Activated naive CD4-positive, alpha-beta T cell treated with anti-CD3 and anti-CD28 coated beads, Interleukin-2, amount 10 ng/mL, durations not matched to agents 7 days and 5 days (primary cell): ENCODE measurements around the gene HEYL.
A peak's percentile ranks its signal among the peaks of the same experiment; 100 is the strongest.
"Not testable (repeated sequence)": the region's sequence is repeated elsewhere in the genome, so short reads cannot be mapped to it uniquely, and the experiment has no call there.

Source experiments
- CTCF ChIA-PET: fragments of 350-600 bp; sonication (Branson Sonifier 250); formaldehyde crosslinking; loops from one replicate; lab custom pipeline; 2021; ENCODE audit warnings: antibody characterized with exemption; lab: Charles Lee
- DNase-seq: peaks from one replicate; pipeline ENCODE4 v3.0.0-alpha.2; 2020
- H3K27ac Mint-ChIP-seq: one replicate; pipeline ENCODE4 v1.8.0; 2021; ENCODE audit warnings: mild to moderate bottlenecking, moderate library complexity, mixed read lengths
- H3K27me3 Mint-ChIP-seq: one replicate; pipeline ENCODE4 v1.8.0; 2021; ENCODE audit warnings: mild to moderate bottlenecking, mixed read lengths
- H3K36me3 Mint-ChIP-seq: one replicate; pipeline ENCODE4 v1.8.0; 2021; ENCODE audit warnings: mixed read lengths
- H3K4me1 Mint-ChIP-seq: one replicate; pipeline ENCODE4 v1.8.0; 2021; ENCODE audit warnings: mixed read lengths
- H3K4me3 Mint-ChIP-seq: one replicate; pipeline ENCODE4 v1.8.0; 2021; ENCODE audit warnings: mild to moderate bottlenecking, moderate library complexity, mixed read lengths
- H3K9me3 Mint-ChIP-seq: one replicate; pipeline ENCODE4 v1.8.0; 2021; ENCODE audit warnings: mixed read lengths

Gene HEYL

DNA sequence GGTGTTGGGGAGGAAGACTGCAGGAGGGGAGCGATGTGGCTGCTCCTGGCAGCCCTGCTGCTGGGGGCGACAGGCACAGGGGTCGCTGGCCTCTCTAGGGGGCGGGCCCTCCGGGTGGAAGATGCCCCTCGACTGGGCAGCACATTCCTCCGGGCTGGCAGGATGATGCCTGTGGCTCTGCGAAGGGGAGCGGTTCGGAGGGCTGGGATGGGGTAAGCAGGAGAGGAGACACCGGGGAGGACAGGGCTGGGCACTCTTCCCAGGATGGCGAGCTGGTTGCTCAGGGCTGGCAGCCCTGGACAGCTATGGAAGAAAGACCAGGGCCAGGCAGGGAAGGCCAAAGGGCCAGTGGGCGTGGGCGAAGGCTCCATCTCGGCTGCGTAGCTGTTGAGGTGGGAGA is 12.8 kb downstream of the HEYL start:
- no peaks in the 10 kb centered on the region for H3K9me3 Mint-ChIP-seq

DNA sequence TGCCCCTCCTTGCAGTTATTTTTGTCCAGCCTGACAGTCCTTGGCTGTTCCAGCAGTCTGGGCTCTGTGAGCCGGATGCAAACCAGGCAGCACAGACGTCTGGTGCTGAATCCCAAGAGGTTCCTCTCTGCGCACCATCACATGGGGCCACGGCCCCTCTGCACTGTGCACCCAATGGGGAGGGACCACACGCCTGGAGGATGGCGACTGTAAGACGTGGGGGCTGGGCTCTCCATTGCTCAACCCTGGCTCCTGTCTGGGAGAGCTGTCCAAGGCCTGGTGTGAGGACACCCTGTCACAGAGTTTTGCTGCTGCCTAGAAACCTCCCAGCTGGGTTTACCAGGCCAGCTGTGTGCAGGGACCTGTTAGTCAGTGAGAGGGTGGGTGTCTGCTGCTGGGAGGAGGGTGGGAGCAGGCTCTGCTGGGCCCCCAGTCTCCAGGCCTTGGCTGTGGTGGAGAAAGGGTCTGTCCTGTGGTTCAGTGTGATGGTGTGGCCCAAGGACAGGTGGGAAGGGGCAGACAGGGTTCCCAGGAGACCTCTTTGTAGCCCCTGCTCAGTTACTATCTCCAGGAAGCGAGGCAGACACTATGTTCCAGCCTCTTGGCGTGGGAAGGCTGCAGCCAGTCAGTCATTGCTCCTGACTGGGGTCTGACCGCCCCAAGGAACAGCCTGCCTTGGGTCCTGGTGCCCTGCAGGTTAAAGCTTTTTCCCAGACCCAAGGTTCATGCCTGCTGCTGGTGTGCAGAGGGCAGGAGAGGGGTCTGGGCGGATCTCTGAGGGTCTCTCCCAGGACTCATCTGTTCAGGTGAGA is 13.8 kb downstream of the HEYL start:
- Mint-ChIP-seq H3K4me3 (no peak overlapping the region), H3K27ac (no peak overlapping the region), H3K9me3 (no peaks in the 10 kb centered on the region), H3K27me3 (peaks cover 33% of the 10 kb centered on the region), H3K4me1 (no peaks in the 10 kb centered on the region), H3K36me3 (no peaks in the 10 kb centered on the region)
- DNase-seq, result no peak
- CTCF ChIA-PET, result interaction anchor here (1.2 kb wide), 1 partner anchor 33 kb away, joined by 4 read pairs; no protein-coding TSS in a partner anchor

More for the DNA sequence above, 12.8 kb downstream of the HEYL start:
- Mint-ChIP-seq H3K4me1 (no peaks in the 10 kb centered on the region), H3K27ac (no peak overlapping the region), H3K36me3 (no peaks in the 10 kb centered on the region), H3K4me3 (no peak overlapping the region), H3K27me3 (peaks cover 32% of the 10 kb centered on the region)
- DNase-seq, result no peak
- CTCF ChIA-PET, result interaction anchor here (1.2 kb wide), 1 partner anchor 32 kb away, joined by 4 read pairs; no protein-coding TSS in a partner anchor

DNA sequence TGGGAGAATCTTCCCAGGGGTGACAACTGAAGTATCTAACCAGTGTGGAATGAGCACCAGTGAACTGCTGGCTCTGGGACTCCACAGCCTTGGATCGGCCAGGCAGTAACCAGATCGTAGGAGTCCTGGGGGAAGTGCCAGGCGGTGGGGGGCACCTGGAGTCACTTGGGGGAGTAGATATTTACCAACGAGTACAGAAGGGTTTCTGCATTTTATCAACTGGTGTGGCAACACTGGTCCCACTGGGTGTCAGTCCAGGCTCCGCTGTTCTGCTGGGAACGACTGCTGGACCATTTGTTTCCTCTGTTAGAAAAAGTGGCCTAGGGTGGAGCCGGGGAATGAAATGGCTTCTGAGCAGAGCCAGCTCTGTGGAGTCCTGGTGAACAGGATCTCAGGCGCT is 14.4 kb downstream of the HEYL start:
- CTCF ChIA-PET, result no interaction called here
- no peak for DNase-seq
- Mint-ChIP-seq H3K27me3 (peaks cover 29% of the 10 kb centered on the region), H3K4me1 (no peaks in the 10 kb centered on the region), H3K4me3 (no peak overlapping the region), H3K9me3 (no peaks in the 10 kb centered on the region), H3K27ac (no peak overlapping the region), H3K36me3 (no peaks in the 10 kb centered on the region)

DNA sequence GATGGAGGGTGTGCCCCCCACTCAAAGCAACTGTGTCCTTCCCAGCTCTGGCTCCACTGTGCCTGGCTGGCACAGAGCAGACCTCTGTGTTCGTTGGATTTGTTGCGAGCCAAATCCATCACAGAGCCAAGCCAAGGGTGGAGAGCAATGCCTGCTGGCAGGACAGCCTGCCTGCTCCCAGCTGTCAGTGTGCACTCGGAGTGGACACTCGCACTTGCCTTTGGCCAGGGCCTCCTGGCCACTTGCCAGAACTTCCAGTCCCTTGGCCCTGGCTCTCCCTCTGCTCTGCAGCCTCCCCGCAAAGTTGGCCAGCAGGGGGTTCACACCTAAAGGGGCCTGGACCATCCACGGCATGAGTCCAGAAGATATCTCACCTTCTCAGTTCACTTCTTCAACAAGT is 16.4 kb downstream of the HEYL start:
- CTCF ChIA-PET, result interaction anchor here (1.0 to 3.5 kb wide), 2 partner anchors 17 to 35 kb away, joined by 4 to 12 read pairs; no protein-coding TSS in a partner anchor
- H3K27me3 Mint-ChIP-seq, result peaks cover 29% of the 10 kb centered on the region
- no peaks in the 10 kb centered on the region for H3K4me1 Mint-ChIP-seq
- DNase-seq, result no peak
- H3K27ac Mint-ChIP-seq, result no peak overlapping the region
- H3K4me3 Mint-ChIP-seq, result no peak overlapping the region
- no peaks in the 10 kb centered on the region for H3K9me3 Mint-ChIP-seq
- H3K36me3 Mint-ChIP-seq, result no peaks in the 10 kb centered on the region

DNA sequence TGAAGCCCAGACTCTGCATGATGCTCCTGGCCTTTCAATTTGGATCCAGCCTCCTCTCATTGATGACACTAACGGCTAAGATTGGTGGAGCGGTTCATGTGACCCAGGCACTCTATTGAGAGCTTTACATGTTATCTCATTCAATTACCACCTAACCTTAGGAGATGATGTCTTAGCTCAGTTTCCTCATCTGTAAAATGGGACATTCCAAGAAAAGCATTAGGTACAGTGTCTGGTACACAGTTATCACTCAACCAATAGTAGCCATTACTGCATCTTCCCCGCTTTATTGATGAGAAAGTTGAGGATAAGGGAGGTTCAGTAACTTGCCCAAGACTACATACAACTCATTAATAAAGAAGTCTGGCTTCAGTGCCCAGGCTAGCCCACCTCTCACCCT is 17.0 kb downstream of the HEYL start:
- CTCF ChIA-PET, result interaction anchor here (1.0 to 3.5 kb wide), 3 partner anchors 14 to 35 kb away, joined by 4 to 12 read pairs (median 4); no protein-coding TSS in a partner anchor
- H3K9me3 Mint-ChIP-seq, result no peaks in the 10 kb centered on the region
- no peaks in the 10 kb centered on the region for H3K36me3 Mint-ChIP-seq
- no peak overlapping the region for H3K4me3 Mint-ChIP-seq
- no peaks in the 10 kb centered on the region for H3K4me1 Mint-ChIP-seq
- no peak for DNase-seq
- no peak overlapping the region for H3K27ac Mint-ChIP-seq
- H3K27me3 Mint-ChIP-seq, result peaks cover 29% of the 10 kb centered on the region

DNA sequence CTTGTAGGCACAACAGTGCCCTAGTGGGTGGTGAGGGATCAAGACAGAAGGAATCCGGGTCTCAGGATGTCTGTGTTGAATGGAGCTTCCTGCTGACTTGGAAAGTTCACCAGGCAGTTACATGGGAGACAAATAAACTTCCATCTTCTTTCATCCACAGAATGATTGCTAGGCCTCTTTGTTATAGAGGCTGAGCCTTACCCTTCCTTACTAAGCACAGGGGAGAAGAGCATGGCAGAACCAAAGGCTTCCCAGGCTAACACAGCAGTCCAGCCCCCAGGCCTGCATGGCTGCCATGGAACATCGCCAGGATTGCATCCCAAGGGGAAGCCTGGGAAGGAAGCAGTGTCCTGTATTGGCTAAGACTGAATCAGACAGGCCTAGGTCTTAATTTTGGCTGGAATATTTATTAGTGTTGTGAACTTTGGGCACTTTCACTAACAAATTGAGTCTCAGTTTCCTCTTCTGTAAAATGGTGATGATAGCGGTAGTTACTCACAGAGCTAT is 18.7 kb downstream of the HEYL start:
- CTCF ChIA-PET, result interaction anchor here (1.5 to 3.5 kb wide), 3 partner anchors 10 to 14 kb away, joined by 4 to 12 read pairs (median 4); no protein-coding TSS in a partner anchor
- Mint-ChIP-seq H3K27ac (no peak overlapping the region), H3K27me3 (peaks cover 38% of the 10 kb centered on the region), H3K9me3 (no peaks in the 10 kb centered on the region), H3K4me1 (no peaks in the 10 kb centered on the region), H3K36me3 (no peaks in the 10 kb centered on the region), H3K4me3 (no peak overlapping the region)
- no peak for DNase-seq

DNA sequence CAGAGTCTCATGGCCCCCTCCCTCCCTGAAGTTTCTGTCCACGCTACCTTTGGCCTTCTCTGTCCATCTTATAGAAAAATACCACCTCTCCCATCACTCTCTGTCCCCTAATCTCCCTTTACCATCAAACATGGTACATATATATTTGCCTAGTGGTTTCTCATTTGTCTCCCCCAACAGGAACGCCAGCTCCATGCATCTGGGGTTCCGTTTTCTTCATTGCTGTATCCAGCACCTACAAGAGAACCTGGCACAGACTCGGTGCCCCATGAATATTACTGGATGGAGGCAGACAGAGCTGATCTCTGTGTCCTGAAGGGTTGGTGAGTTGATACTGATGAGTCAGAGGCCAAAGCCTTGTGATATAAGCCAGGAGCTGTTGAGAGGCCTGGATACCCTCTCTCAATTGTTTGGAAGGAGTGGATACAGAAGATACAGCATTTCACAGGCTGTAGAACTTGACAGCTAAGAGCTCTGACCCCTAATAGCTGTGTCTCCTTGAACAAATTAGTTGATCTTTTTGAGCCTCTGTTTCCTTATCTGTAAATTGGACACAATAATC is 21.9 kb downstream of the HEYL start:
- no peaks in the 10 kb centered on the region for H3K4me1 Mint-ChIP-seq
- no peak for DNase-seq
- no peak overlapping the region for H3K4me3 Mint-ChIP-seq
- no peaks in the 10 kb centered on the region for H3K36me3 Mint-ChIP-seq
- CTCF ChIA-PET, result interaction anchor here (0.7 to 3.2 kb wide), 2 partner anchors 10 to 48 kb away, joined by 3 to 13 read pairs; no protein-coding TSS in a partner anchor
- H3K27ac Mint-ChIP-seq, result no peak overlapping the region
- no peaks in the 10 kb centered on the region for H3K9me3 Mint-ChIP-seq
- H3K27me3 Mint-ChIP-seq, result peaks cover 25% of the 10 kb centered on the region

DNA sequence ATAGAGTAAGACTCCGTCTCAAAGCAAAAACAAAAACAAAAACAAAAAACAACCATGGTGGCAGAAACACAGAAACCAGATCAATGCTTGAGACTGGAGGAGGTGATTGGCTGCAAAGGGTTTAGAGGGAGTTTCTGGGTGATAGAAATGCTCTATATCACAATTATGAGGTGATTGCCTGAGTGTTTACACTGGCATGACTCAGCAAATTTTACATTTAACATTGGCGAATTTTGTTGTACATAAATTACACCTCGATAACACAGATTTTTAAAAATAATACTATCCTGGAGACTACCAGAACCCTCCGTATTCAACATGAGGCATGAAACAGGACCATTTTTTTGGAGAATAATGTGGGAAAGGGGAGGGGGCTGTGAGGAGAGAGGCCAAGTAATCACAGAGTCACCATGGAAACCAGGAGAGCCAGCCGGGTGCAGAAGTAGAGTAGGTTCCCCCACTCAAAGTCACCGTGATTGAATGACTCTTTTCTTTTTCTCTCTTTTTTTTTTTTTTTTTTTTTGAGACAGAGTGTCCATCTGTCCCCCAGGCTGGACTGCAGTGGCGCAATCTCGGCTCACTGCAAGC is 24.3 kb downstream of the HEYL start:
- Mint-ChIP-seq H3K9me3 (no peaks in the 10 kb centered on the region), H3K4me1 (no peaks in the 10 kb centered on the region), H3K36me3 (no peaks in the 10 kb centered on the region), H3K27ac (no peak overlapping the region), H3K4me3 (no peak overlapping the region), H3K27me3 (peaks cover 32% of the 10 kb centered on the region)
- DNase-seq, result no peak
- CTCF ChIA-PET, result interaction anchor here (3.2 kb wide), 1 partner anchor 8 kb away, joined by 13 read pairs; no protein-coding TSS in a partner anchor

DNA sequence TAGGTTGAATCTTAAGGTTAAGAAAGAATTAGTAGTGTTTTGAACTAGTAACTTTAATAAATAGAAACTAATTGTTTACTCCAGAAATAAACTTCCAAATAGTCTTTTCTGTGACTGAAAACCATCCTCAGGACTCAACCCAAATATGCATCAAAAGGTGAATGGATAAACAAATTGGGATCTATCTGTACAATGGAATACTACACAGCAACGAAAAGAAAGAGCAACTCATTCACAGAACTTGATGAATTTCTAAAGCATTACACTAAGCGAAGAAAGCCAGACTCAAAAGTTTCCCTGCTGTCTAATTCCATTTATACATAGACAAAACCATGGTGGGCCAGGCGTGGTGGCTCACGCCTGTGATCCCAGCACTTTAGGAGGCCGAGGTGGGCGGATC is 25.0 kb downstream of the HEYL start:
- Mint-ChIP-seq H3K27ac (no peak overlapping the region), H3K36me3 (no peaks in the 10 kb centered on the region), H3K27me3 (peaks cover 36% of the 10 kb centered on the region), H3K4me3 (no peak overlapping the region), H3K9me3 (no peaks in the 10 kb centered on the region), H3K4me1 (peaks cover 2% of the 10 kb centered on the region)
- DNase-seq, result no peak
- CTCF ChIA-PET, result interaction anchor here (1.3 kb wide), 1 partner anchor 43 kb away, joined by 8 read pairs; no protein-coding TSS in a partner anchor

DNA sequence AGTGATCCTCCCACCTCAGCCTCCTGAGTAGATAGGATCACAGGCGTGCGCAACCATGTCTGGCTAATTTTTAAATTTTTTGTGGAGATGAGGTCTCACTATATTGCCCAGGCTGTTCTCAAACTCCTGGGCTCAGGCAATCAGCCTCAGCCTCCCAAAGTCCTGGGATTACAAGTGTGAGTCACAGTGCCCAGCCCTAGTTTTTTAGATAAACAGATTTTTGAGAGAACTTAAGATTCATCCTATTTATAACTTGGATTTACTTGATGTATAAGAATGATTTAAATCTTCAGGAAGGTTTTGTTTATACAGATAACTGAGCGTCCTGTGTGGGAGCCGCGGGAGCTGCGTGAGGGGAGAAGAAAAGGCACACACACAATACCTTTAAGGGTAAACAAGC is 26.2 kb downstream of the HEYL start:
- no peak overlapping the region for H3K27ac Mint-ChIP-seq
- no peak overlapping the region for H3K4me3 Mint-ChIP-seq
- no peak for DNase-seq
- no peaks in the 10 kb centered on the region for H3K9me3 Mint-ChIP-seq
- no peaks in the 10 kb centered on the region for H3K36me3 Mint-ChIP-seq
- CTCF ChIA-PET, result interaction anchor here (0.8 to 1.3 kb wide), 2 partner anchors 44 to 514 kb away, joined by 3 to 8 read pairs; no protein-coding TSS in a partner anchor
- H3K4me1 Mint-ChIP-seq, result peaks cover 4% of the 10 kb centered on the region
- peaks cover 47% of the 10 kb centered on the region for H3K27me3 Mint-ChIP-seq

DNA sequence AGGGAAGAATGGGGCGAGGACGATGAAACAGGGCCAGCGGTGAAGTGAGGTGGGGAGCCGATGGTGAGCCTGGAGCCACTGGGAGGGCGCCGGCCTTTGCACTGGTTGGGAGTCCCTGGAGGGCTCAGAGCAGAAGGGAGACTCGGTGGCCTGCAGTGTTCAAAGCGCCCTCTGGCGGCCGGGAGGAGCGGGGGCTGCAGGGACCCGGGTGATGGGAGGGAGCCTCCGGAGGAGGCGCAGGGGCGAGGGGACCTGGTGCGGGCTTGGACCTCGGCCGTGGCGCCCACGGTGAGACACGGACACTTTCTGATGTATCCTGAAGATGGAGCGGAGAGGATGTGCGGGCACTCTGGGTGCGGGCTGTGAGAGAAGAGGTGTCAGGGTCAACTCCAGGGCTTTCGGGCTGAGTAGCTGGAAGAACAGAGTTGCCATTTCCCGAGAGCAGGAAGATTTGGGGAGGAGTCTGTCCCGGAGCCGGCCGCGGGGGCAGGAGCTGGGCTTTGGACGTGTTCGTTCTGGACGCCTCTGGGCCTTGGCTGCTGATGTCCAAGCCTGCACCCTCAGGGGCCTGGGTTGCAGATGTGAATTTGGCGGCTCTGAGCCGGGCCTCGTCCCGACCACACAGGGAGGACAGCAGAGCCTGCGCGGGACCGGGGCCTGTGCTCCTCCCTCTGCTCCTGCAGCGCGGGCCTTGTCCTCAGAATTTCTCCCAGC is 29.7 kb downstream of the HEYL start:
- no peaks in the 10 kb centered on the region for H3K9me3 Mint-ChIP-seq
- H3K27me3 Mint-ChIP-seq, result peaks cover 35% of the 10 kb centered on the region
- peak; percentile 74 for DNase-seq
- H3K27ac Mint-ChIP-seq, result no peak overlapping the region
- CTCF ChIA-PET, result interaction anchor here (0.7 to 9.1 kb wide), 8 partner anchors 10 to 511 kb away, joined by 3 to 126 read pairs (median 4); no protein-coding TSS in a partner anchor
- peaks cover 8% of the 10 kb centered on the region for H3K4me1 Mint-ChIP-seq
- no peaks in the 10 kb centered on the region for H3K36me3 Mint-ChIP-seq
- no peak overlapping the region for H3K4me3 Mint-ChIP-seq

DNA sequence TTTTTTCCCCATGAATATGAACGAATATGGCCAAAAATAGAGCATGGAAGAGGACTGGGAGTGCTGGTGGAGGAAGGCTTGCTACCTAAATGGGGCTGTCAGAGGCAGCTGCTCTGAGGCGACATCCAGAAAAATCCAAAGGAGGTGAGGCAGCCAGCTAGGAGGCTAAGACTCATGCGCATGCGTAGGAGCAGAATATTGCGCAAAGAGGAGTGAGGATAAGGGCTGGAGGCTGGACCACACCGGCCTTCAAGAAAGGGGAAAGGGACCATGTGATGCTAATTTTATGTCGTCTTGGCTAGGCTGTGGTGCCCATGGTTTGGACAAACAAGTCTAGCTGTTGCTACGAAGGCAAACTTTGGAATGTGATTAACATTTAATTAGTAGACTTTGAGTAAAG is 30.5 kb downstream of the HEYL start:
- peaks cover 8% of the 10 kb centered on the region for H3K4me1 Mint-ChIP-seq
- CTCF ChIA-PET, result interaction anchor here (0.7 to 9.1 kb wide), 13 partner anchors 13 to 311 kb away, joined by 3 to 126 read pairs (median 4); no protein-coding TSS in a partner anchor
- H3K27me3 Mint-ChIP-seq, result peaks cover 35% of the 10 kb centered on the region
- DNase-seq, result no peak
- no peak overlapping the region for H3K27ac Mint-ChIP-seq
- no peaks in the 10 kb centered on the region for H3K36me3 Mint-ChIP-seq
- no peak overlapping the region for H3K4me3 Mint-ChIP-seq
- H3K9me3 Mint-ChIP-seq, result no peaks in the 10 kb centered on the region

DNA sequence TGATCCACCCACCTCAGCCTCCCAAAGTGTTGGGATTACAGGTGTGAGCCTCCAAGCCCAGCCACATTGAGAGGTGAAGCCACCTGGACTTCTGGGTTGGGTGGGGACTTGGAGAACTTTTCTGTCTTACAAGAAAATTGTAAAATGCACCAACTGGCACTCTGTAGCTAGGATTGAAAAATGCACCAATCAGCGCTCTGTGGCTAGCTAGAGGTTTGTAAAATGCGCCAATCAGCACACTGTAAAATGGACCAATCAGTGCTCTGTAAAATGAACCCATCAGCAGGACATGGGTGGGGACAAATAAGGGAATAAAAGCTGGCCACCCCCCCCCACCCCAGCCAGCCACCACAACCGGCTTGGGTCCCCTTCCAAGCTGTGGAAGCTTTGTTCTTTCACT is 35.8 kb downstream of the HEYL start:
- not testable (repeated sequence) for H3K27ac Mint-ChIP-seq, H3K4me1 Mint-ChIP-seq, H3K9me3 Mint-ChIP-seq, H3K4me3 Mint-ChIP-seq, H3K36me3 Mint-ChIP-seq, DNase-seq, H3K27me3 Mint-ChIP-seq
- CTCF ChIA-PET, result interaction anchor here (0.9 to 9.1 kb wide), 7 partner anchors 7 to 98 kb away, joined by 3 to 126 read pairs (median 3); no protein-coding TSS in a partner anchor
